T-cell (primary cell): Measurements from ENCODE around the gene C2CD4B. TPM values are rescaled to one million over a fixed set of nuclear protein-coding genes. Genes with fewer than 3 reads are reported as not detected.
A peak's percentile ranks its signal among the peaks of the same experiment; 100 is the strongest.

Source experiments
- ATAC-seq, 4 experiments: fragments of 200-7000 bp in 3 of 4; fragments of 150-1000 bp in 1 of 4; cut with Tn5 transposase; replicated peaks in 1 of 4; 1 replicate in 3 of 4; 2 replicates in 1 of 4; pipeline ENCODE4 v1.10.0; 2021; ENCODE audit warnings: moderate library complexity in 3 of 4, mild to moderate bottlenecking in 2 of 4, moderate number of reproducible peaks in 1 of 4
- CTCF ChIA-PET, 2 donors: fragments of 300-600 bp; sonication (Branson Sonifier 250); formaldehyde crosslinking; loops; one replicate each; lab custom pipeline; 2022; ENCODE audit warnings: antibody characterized with exemption in 2 of 2; lab: Charles Lee
- POLR2A ChIA-PET, 2 donors: fragments of 300-600 bp; sonication (Branson Sonifier 250); formaldehyde crosslinking; loops; one replicate each; lab custom pipeline; 2022; ENCODE audit warnings: antibody characterized with exemption in 2 of 2; lab: Charles Lee
- DNase-seq, 35 experiments: peaks; one replicate each; pipeline versions ENCODE4 v3.0.0 to v3.0.0-alpha.2; 2013 to 2023
- H3K27ac ChIP-seq: one replicate; pipeline ENCODE4 v1.5.1; 2013; ENCODE audit warnings: low read length
- H3K27me3 ChIP-seq, 2 experiments: replicated peaks in 1 of 2; 1 replicate in 1 of 2; 2 replicates in 1 of 2; pipeline versions ENCODE4 v1.6.1 to v1.7.0; 2013; ENCODE audit warnings: low read length in 1 of 2, mixed read lengths in 1 of 2; ENCODE audit not compliant: control insufficient read depth in 2 of 2, insufficient read depth in 2 of 2; ENCODE audit errors: extremely low read depth in 1 of 2
- H3K36me3 ChIP-seq, 2 donors: 1 replicate in 1 of 2; 2 replicates in 1 of 2; pipeline versions ENCODE4 v1.6.1 to v1.7.0; 2013; ENCODE audit warnings: low read length in 1 of 2; ENCODE audit not compliant: control insufficient read depth in 2 of 2, insufficient read depth in 1 of 2; ENCODE audit errors: extremely low read depth in 1 of 2
- H3K4me1 ChIP-seq, 2 experiments: 1 replicate in 1 of 2; 2 replicates in 1 of 2; pipeline versions ENCODE4 v1.6.1 to v1.7.0; 2013; ENCODE audit warnings: low read length in 2 of 2, mixed read lengths in 1 of 2; ENCODE audit not compliant: insufficient read depth in 2 of 2, control insufficient read depth in 1 of 2; ENCODE audit errors: extremely low read depth in 1 of 2
- H3K4me3 ChIP-seq, 2 donors: 1 replicate in 1 of 2; 2 replicates in 1 of 2; pipeline versions ENCODE4 v1.5.1 to v1.7.0; 2013; ENCODE audit warnings: mild to moderate bottlenecking in 2 of 2, low read length in 1 of 2, moderate library complexity in 1 of 2; ENCODE audit not compliant: control insufficient read depth in 1 of 2; ENCODE audit errors: extremely low read depth in 1 of 2
- H3K9me3 ChIP-seq: 2 replicates; pipeline ENCODE4 v1.7.0; 2013
- H3K27ac Mint-ChIP-seq, 2 donors: one replicate each; pipeline ENCODE4 v1.8.0; 2020 to 2021; ENCODE audit warnings: mild to moderate bottlenecking in 2 of 2, mixed read lengths in 2 of 2
- H3K27me3 Mint-ChIP-seq, 2 donors: one replicate each; pipeline ENCODE4 v1.8.0; 2021 to 2022; ENCODE audit warnings: mixed read lengths in 2 of 2
- H3K36me3 Mint-ChIP-seq: one replicate; pipeline ENCODE4 v1.8.0; 2021; ENCODE audit warnings: mixed read lengths
- H3K4me1 Mint-ChIP-seq, 3 donors: one replicate each; pipeline ENCODE4 v1.8.0; 2020 to 2022; ENCODE audit warnings: mixed read lengths in 3 of 3, mild to moderate bottlenecking in 1 of 3
- H3K4me3 Mint-ChIP-seq, 3 donors: one replicate each; pipeline ENCODE4 v1.8.0; 2020 to 2022; ENCODE audit warnings: mild to moderate bottlenecking in 3 of 3, mixed read lengths in 3 of 3, moderate library complexity in 3 of 3
- H3K9me3 Mint-ChIP-seq, 3 donors: one replicate each; pipeline ENCODE4 v1.8.0; 2020 to 2022; ENCODE audit warnings: mixed read lengths in 3 of 3
- WGBS: methylation state at CpG from one replicate; pipeline ENCODE4 v1.1.5; 2013; ENCODE audit warnings: missing lambda C conversion rate; ENCODE audit not compliant: insufficient coverage; 5-methylcytosine and 5-hydroxymethylcytosine counted together
- total RNA-seq, 35 experiments: library from RNA in 6 of 35; stranded (reverse) in 6 of 35; fragments of 120-200 nt in 1 of 35; gene quantifications; one replicate each; pipeline versions ENCODE4 v1.2.1 to v1.2.4 and lab custom pipeline; 2013 to 2026

Gene C2CD4B
- total RNA-seq, 5 donors from 2014 or later (not counting 1 experiment from before 2014, with no cell fraction given) = not detected

DNA sequence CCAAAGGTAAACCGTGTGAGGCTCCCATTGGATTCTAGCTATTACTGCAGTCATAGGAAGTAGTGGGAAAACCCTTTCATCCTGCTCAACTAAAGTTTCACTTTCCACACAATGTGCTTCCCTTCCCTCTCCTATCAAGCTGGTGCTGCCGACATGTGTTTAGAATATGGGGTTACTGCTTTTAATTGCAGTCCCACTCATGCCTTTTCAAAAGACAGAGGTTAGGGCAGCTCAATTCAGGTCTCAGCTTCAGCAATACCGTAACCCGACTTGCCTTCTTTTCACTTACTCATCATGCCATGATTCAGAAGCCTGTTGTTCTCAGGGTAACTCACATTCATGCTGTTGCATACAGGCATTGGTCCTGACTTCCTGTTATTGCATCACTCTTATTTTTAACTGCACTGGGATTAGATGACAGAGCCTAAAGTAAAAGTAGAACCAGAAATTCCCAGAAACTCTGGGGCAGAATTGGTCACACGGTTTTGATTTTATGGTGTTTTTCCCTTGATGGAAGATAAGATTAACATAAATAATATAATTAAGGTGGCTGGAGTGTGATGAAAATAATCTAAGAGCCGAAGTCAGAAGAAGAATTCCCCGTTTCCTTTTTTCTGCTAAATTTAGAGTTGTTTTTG, 45.7 kb downstream of the C2CD4B start:
- peaks cover 0 to 2% of the 10 kb centered on the region in 2 donors for H3K27me3 Mint-ChIP-seq
- H3K36me3 Mint-ChIP-seq = no peaks in the 10 kb centered on the region
- POLR2A ChIA-PET = no interaction called here
- Histone ChIP-seq H3K27ac (peak overlapping the region; percentile 40), H3K4me1 (peaks cover 11 to 12% of the 10 kb centered on the region in 2 experiments), H3K36me3 (no peaks in the 10 kb centered on the region), H3K27me3 (peaks cover 0 to 5% of the 10 kb centered on the region in 2 experiments), H3K9me3 (no peaks in the 10 kb centered on the region), H3K4me3 (no peak overlapping the region)
- 0% methylated on average over 2 of the region's 7 CpGs for WGBS
- DNase-seq (peak in 1 of 35 experiments; percentile 45), ATAC-seq (peak; percentile 31 to 91 (median 77))
- peaks cover 24 to 55% (median 46%) of the 10 kb centered on the region in 3 donors for H3K4me1 Mint-ChIP-seq
- H3K9me3 Mint-ChIP-seq = no peaks in the 10 kb centered on the region
- H3K27ac Mint-ChIP-seq = peak overlapping the region; percentile 13 to 74
- no peak overlapping the region for H3K4me3 Mint-ChIP-seq
- CTCF ChIA-PET = interaction anchor here in 1 of 2 donors (0.7 to 1.0 kb wide), 2 partner anchors 15 to 21 kb away, joined by 3 to 4 read pairs; no protein-coding TSS in a partner anchor

DNA sequence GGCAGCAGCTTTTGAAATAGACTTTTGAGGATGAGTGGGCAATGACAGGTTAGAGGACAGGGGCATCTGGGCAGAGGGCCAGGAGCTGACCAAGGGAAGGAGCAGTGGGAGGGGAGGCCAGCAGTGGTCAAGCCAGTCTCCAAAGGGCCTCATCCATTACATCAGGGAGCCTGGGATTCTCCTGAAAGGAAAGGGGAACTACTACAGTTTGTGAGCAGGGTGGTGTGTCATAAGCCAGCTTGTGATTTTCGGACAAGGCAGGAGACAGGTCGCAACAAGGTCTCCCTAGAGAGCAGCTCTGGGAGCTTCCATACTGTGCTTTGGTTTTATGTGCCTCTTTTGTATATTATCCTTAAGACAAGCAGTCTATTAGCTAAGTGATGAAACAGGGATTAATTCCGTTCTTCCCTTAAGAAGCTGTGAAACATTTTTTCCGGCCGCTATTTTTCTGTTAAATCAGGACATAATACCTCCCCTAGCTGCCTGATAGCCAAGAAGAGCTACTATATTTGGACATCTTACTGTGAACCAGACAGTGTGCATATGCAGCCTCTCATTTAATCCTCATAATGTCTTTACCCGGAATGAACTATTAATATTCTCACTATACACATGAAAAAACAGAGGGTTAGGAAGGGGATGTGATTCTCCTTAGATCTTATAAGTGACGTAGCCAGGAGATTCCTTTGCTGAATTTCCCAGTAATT, 46.4 kb downstream of the C2CD4B start:
- POLR2A ChIA-PET = no interaction called here
- H3K4me3 ChIP-seq = no peak overlapping the region
- H3K27me3 ChIP-seq = peaks cover 0 to 9% of the 10 kb centered on the region in 2 experiments
- peaks cover 0 to 2% of the 10 kb centered on the region in 2 donors for H3K27me3 Mint-ChIP-seq
- peaks cover 17 to 48% (median 40%) of the 10 kb centered on the region in 3 donors for H3K4me1 Mint-ChIP-seq
- DNase-seq (no peak), ATAC-seq (no peak)
- 80% methylated on average over 1 of the region's 7 CpGs for WGBS
- no peaks in the 10 kb centered on the region for H3K36me3 ChIP-seq
- no peaks in the 10 kb centered on the region for H3K9me3 ChIP-seq
- no peaks in the 10 kb centered on the region for H3K9me3 Mint-ChIP-seq
- H3K27ac Mint-ChIP-seq = peak overlapping the region in 1 of 2 donors; percentile 42
- H3K4me3 Mint-ChIP-seq = no peak overlapping the region
- peaks cover 5 to 12% of the 10 kb centered on the region in 2 experiments for H3K4me1 ChIP-seq
- CTCF ChIA-PET = interaction anchor here in 1 of 2 donors (0.7 to 1.0 kb wide), 2 partner anchors 15 to 20 kb away, joined by 3 to 4 read pairs; no protein-coding TSS in a partner anchor
- no peaks in the 10 kb centered on the region for H3K36me3 Mint-ChIP-seq
- H3K27ac ChIP-seq = peak overlapping the region; percentile 40

DNA sequence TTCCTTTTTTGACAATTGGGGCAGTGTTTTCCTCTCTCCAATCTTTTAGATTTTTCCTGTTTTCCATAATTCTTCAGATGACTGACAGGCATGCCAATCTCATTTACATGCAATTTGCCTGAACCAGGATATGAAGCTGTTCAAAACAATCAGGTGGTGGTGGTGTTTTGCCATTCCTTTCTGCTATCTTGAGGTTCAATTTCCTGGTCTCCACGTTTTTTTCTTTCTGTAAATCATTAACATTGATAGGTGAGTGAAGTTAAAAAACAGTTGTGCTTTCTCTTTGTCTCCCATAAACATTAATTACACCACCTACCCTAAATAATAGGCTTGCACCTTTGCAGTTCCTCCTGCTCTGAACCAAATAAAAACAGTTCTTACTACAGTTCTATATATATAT, 49.2 kb downstream of the C2CD4B start:
- H3K27ac Mint-ChIP-seq = no peak overlapping the region
- H3K27ac ChIP-seq = no peak overlapping the region
- H3K4me3 ChIP-seq = no peak overlapping the region
- DNase-seq = no peak
- H3K4me1 Mint-ChIP-seq = peaks cover 11 to 23% (median 21%) of the 10 kb centered on the region in 3 donors
- H3K36me3 ChIP-seq = no peaks in the 10 kb centered on the region
- peaks cover 3 to 4% of the 10 kb centered on the region in 2 experiments for H3K4me1 ChIP-seq
- H3K9me3 ChIP-seq = no peaks in the 10 kb centered on the region
- no peaks in the 10 kb centered on the region for H3K36me3 Mint-ChIP-seq
- ChIA-PET POLR2A (interaction anchor here in 1 of 2 donors (0.6 kb wide), 1 partner anchor 71 kb away, joined by 5 read pairs; no protein-coding TSS in a partner anchor), CTCF (no interaction called here)
- H3K27me3 ChIP-seq = peaks cover 0 to 16% of the 10 kb centered on the region in 2 experiments
- no peak overlapping the region for H3K4me3 Mint-ChIP-seq
- ATAC-seq = no peak
- no CpG with 5 or more reads among the region's 1 CpG for WGBS
- H3K27me3 Mint-ChIP-seq = peaks cover 11 to 13% of the 10 kb centered on the region in 2 donors
- H3K9me3 Mint-ChIP-seq = no peaks in the 10 kb centered on the region

Other genes with a start within 250 kb of the C2CD4B start
- 100 to 1,000 TPM in 3 of 5 donors, 10 to 100 TPM in 2; 84.4 to 136 (median 117) TPM for gene VPS13C, start 104.8 kb downstream of the C2CD4B start, total RNA-seq
- not detected for gene C2CD4A, start 98.3 kb downstream of the C2CD4B start, total RNA-seq
- 1 to 10 TPM in 1 of 5 donors, under 1 TPM in 4; 0.59 to 1.7 (median 0.95) TPM for gene TLN2, start 225.3 kb upstream of the C2CD4B start, total RNA-seq